Measurements from ENCODE around the gene PRDM10. TPM values are rescaled to one million over a fixed set of nuclear protein-coding genes. Genes with fewer than 3 reads are reported as not detected.

Gene PRDM10
- 8.5 and 9.6 TPM in 2 replicates for total RNA-seq

GRCh38 chr11:130002352-130002845, at the start of gene PRDM10:
PRDM10 (minus strand) TSS chr11:130002835; CDS start chr11:129960964, 41,871 bp downstream.

GRCh38 chr11:129895126-129896041, 107.3 kb downstream of the PRDM10 start, which contains the start of gene NFRKB:
NFRKB (minus strand) TSS chr11:129895578; CDS start chr11:129892849, 2,729 bp downstream.

Other genes with a start within 250 kb of the PRDM10 start
- gene TMEM45B, start 187.0 kb downstream of the PRDM10 start, total RNA-seq, result 0.10 and 0.33 TPM in 2 replicates
- gene NFRKB, start 107.3 kb downstream of the PRDM10 start, total RNA-seq, result 29.7 and 32.4 TPM in 2 replicates
- gene APLP2, start 67.1 kb upstream of the PRDM10 start, total RNA-seq, result 845 and 871 TPM in 2 replicates
- under 0.01 TPM in 1 of 2 replicates, not detected in the other for gene ST14, start 156.9 kb upstream of the PRDM10 start, total RNA-seq

Measured in vein endothelial cell (primary cell).